IPS DF 19.7 (cell line): Measurements from ENCODE around the gene CHMP6.

ENCODE experiments used
- DNase-seq: peaks from one replicate; pipeline ENCODE4 v3.0.0-alpha.2; 2013; ENCODE audit warnings: low read depth, low spot score

The CHMP6 gene

DNA sequence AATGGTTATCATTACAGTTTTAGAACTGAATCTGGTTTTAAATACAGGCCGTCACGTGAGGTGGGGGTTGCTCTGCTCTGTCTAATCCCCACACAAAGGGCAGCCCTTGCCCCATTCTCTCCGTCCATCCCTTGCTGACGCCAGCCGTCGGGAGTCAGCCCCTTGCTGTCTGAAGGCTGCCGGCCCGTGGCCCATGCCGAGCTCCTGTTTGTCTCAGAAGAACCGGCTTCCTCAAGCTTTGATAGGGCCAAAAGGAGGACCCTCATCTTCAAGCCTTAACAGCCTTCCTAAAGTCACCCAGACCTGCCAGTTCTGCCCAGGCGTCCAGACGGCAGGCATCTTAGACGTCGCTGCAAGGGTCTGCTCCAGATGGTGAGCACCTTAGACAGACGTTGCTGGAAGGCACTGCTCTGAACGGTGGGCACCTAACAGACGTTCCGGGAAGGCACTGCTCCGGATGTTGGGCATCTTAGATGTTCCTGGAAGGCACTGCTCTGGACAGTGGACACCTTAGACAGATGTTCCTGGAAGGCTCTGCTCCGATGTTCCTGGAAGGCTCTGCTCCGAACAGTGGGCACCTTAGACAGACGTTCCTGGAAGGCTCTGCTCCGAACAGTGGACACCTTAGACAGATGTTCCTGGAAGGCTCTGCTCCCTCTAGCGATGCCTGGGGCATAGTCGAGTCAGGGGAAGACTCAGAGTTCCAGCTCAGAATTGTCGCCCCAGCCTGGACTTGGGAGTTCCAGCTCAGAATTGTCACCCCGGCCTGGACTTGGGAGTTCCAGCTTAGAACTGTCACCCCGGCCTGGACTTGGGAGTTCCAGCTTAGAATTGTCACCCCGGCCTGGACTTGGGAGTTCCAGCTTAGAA is 35.1 kb upstream of the CHMP6 start:
- DNase-seq, result no peak

DNA sequence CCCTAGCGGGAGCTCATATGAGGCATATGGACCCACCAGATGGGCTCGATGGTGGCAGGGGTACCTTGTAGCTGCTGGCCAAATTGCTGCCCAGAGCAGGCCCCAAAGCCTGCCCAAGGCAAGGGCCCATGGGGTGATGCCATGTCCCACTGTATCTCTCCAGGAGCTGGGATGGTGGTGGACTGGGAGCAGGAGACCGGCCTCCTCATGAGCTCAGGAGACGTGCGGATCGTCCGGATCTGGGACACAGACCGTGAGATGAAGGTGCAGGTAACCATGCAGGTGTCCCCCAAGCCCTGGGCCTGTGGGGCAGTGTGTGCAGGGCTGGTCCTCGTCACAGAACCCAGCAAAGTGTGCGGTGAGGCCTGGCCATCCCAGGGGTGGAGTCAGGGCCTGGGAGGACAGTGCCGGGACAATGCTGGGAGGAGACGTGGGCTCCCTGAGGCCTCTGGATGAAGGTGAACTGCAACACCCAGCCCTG is 34.1 kb upstream of the CHMP6 start:
- no peak for DNase-seq

DNA sequence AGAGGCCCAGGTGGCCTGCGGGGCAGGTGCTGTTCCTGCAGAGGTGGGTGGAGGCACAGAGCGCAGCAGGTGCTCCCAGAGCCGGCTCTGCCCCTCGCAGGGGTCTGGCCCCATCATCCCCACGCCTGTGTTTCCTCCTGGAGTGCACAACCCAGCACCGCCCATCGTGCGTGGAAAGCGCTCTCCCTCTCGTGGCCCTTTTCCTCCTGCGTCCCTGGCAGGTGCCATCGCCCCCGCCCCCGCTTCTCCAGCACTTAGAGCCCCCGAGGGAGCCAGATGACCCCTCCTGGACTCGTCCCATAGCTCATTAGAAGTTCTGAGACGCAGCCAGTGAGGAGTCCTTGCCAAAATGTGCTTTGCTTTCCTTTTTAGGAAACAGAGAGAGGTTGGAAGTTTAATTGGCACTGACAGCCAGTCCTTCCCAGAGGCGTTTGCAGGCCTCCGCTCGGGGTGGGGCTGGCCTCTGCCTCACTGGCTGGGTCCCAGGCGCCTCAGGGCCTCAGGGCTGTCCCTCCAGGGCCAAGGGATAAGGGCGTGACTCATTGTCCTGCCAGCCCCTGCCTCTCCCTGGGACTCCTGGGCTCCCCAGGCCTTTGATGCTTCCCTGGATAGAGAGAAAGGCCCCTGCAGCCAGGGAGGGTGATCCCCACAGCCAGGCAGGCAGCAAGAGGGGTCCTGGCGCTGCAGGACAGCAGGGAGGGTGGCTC is 32.2 kb upstream of the CHMP6 start:
- no peak for DNase-seq

DNA sequence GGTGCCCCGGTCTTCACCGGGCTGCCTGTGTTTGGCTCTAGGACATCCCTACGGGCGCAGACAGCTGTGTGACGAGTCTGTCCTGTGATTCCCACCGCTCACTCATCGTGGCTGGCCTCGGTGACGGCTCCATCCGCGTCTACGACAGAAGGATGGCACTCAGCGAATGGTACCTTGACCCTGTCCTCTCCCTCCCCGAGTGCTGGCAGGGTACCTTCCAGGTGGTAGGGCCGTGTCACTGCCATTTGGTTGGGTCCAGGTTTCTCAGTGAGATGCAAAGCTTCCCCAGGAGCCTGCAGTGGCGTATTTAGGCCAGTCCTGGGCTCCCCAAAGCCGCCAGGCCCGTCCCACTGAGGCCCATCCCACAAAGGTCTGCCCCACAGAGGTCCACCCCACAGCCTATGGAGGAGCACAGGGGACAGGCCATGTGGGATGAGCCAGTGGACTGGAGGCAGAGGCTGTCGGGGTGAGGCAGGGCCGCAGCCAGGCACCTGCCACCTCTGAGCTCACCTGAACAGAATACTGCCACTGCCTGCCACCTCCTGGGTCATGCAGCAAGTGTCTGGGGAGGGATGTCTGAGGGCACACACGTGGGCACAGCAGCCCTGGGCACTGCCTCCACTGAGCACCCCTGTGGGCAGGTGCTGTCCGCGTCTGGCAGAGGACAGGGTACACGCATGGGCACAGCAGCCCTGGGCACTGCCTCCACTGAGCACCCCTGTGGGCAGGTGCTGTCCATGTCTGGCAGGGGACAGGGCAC is 31.4 kb upstream of the CHMP6 start:
- DNase-seq, result no peak

DNA sequence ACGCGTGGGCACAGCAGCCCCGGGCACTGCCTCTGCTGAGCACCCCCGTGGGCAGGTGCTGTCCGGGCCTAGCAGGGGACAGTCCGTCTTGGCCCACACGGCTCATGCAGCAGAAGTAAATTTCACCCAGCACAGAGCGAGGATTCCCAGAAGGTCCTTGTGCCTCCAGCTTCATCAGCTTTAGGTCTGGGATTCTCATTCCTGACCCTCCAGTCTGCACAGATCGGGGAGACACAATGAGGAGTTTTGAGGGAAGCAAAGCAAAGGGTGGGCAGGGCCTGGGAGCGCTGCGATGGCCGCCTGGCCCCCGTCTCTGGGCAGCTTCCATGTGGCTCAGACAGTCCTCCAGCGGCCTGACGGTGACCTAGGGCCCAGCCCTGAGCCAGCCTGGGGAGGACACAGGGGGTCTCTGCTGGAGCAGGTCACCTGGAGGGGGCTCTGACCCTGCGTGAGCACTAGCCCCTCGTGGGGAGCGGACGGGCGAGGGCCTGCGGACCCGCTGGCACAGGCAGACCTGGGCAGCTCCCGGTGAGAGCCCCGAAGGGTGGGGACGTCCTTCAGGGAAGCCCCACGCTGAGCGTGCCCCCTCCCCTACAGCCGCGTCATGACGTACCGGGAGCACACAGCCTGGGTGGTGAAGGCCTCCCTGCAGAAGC is 30.7 kb upstream of the CHMP6 start:
- no peak for DNase-seq

DNA sequence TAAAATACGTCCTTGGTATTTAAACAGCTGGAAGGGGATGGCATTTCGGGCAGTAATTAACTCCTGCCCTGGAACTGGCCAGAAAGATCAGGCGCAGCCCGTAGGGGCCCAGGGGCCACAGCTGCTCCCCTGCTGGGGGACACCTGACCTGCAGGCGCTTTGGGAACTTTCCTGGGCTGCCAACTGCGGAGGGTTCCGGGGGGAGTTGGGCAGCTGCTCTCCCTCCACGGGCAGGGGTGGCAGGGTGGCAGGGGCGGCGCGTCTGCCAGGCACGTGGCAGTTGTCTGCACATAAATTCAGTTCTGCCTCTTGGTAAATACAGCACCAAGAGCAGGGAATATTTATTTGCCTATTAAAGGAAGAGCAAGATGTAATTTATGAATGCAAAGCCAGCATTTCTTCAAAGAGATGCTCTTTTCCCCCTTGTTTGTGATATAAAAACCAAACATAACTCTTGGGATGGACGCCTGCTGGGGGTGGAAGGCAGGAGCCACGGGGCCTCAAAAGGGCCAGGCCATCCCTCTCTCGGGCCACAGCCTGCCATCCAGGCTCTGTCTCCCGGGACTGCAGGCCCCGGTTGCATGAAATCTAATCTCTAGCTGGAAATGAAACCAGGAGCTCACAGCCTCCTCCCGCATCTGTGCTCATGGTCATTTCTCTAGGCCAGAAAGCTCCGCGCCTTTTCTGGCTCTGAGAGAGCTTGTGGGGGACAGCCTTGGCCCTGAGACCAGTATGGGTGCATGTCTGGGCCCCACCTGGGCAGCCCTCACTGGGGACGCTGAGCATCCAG is 29.9 kb upstream of the CHMP6 start:
- no peak for DNase-seq

DNA sequence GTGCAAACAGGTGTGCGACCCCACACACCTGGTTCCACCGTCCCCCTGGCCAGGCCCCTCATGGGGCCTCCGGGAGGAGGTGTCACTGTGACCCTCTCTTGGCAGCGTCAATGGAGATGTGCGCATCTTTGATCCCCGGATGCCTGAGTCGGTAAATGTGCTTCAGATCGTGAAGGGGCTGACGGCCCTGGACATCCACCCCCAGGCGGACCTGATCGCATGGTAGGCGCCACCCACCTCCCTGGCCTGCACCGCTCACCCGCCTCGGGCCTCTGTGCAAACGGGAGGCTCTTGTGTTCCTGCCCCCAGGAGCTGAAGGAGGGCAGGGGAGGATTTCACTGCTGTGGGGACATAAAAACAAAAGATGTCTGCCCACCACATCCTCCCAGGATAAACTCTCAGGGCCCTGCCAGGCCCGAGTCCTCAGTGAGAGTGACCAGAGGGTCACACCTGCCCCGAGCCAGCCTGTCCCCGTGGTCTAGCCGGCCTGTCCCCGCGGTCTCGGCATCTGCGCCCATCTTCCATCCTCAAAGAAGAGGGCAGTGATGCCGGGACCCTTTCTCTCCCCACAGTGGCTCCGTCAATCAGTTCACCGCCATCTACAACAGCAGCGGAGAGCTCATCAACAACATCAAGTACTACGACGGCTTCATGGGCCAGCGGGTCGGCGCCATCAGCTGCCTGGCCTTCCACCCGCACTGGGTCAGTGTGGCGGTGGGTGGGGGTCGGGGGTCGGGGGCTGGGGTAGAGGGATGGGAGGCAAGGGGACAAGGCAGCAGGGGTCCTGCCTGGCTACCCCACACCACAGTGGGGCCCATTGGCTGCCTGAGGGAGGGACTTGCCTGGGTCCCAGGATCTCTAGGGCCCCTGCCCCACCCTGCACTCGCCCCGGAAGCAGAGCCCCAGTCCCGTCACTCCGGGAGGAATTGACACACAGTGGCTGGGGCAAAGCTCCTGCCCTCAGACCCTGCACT is 29.0 kb upstream of the CHMP6 start:
- DNase-seq, result no peak

DNA sequence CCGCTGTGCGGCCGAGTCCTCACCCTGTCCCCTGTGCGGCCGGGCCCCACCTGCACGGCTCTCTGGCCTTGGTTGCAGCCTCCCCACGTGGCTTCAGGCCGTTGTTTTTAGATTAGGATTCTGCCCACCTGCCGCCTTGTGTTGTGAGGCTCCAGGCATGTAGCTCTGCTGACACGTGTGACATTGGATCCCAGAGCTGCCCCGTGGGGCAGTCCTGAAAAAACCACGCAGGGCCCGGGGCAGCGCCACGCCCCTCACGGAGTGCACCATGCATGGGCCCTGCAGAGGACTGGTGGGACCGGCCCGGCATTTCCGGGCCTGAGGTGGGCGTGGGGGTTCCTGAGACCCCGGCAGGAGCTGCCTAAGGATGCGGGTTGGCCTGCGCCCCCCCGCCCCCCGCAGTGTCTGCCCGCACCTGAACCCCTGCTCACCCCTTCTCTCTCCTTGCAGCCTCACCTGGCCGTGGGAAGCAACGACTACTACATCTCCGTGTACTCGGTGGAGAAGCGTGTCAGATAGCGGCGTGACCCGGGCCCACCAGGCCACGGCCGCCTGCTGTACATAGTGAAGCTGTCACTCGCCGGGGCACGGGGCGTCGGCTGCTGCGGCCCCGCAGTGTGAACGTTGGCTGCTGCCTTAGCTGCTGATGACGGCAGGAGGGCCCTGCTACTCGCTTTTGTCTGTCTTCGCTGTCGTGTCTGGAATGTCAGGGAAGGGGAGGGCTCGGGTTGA is 27.7 kb upstream of the CHMP6 start:
- DNase-seq, result no peak

DNA sequence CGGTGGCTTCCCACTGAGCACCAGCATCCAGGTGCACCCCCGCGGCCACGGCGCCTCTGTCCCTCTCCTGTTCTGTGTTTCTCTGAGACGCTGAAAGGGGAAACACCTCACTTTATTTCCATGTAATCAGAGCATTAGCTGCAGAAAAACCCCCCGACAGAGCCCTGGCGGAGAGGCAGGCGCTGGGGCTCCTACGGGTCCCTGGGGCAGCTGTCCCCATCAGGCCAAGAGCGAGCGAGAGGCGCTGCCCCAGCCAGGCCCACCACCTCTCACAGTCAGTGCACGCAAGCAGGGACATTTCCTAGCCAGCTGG is 27.1 kb upstream of the CHMP6 start:
- DNase-seq, result no peak

DNA sequence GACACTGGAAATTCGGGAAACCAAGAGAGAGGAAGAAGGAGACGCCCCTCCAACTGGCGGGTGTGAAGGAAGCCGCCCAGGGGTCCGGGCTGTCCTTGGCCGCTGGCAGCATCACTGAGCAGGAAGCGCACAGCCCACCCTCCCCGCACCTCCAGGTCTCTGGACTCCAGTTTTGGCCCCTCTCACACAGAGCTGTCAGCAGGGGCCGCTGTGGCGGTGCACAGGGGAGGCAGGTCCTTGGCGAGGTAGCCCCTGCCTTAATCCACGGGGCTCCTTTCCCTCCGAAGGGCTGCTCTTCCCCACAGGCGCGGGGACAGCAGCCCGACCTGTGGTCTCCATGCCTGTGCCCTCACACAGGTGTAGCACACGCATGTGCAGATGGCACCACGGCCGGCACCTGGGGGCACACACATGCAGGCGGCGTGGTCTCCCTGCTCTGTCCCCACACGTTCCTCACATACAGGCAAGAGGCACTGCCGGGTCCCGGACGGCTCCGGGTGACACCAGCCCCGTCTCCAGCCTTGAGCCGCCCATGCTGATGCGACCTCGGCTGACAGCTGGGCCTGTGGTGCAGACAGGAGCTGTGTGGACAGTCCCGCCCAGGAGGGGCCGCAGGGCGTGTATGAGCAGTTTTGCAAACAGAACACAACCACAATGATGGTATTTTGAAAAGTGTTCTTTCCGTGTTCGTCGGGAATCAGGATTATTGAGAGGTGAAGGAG is 26.6 kb upstream of the CHMP6 start:
- DNase-seq, result no peak

DNA sequence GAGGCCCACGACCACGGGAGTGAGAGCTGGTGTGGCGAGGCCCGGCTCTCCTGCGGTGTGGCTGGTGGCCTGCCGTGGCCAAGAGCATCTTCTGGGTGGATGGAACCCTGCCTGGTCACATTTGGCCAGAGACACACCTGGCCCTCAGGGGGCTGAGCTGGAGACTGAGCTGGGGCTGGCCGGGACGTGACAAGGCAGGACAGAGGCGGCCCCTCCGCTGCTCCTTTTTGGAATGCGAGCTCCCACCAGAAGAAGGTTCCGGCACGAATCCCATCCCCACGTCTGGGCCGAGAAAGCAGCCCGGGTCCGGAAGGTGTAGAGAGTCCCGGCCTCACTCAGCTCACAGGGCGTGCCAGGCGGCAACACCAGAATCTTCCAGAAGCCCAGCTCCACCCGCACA is 26.0 kb upstream of the CHMP6 start:
- no peak for DNase-seq

DNA sequence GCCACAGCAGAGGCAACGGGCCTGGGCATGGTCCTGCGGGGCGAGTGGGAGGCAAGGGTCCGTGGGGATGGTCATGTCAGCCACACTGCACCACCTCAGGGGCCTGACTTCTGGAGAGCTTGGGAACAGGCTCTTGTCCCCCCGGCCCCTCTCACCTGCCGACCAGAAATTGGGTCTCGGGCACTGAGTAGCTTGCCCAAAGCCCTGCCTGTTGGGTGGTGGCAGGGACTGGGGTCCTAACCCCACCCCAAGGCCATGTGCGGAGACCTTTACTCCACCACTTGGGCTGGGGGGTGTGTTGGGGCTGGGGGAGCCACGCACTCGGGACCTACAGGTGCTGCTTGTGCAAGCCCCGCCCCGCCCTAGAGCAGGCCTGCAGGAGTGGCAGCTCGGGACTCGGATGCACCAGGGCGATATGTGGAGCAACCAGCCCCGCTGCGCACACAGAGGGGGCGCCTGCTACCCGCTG is 24.2 kb upstream of the CHMP6 start:
- no peak for DNase-seq

DNA sequence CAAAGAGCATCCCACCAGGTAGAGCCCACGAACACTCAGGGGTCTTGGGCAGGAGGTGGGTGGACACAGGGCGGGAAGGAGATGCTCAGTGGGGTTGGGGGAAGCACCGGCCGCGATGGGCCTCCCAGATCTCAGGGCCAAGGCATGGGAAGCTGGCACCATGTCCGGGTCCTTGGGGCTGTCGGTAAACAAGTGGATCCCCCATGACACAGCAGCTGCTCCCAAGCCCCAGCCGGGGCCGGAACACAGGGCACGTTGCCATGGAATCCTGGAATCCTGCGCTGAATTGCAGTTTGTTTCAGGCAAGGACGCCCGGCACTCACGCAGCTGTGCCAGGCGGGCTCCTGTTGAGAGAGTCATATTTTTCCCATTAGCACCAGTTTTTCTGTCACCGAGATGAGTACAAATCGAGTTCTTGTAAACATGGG is 23.0 kb upstream of the CHMP6 start:
- no peak for DNase-seq

DNA sequence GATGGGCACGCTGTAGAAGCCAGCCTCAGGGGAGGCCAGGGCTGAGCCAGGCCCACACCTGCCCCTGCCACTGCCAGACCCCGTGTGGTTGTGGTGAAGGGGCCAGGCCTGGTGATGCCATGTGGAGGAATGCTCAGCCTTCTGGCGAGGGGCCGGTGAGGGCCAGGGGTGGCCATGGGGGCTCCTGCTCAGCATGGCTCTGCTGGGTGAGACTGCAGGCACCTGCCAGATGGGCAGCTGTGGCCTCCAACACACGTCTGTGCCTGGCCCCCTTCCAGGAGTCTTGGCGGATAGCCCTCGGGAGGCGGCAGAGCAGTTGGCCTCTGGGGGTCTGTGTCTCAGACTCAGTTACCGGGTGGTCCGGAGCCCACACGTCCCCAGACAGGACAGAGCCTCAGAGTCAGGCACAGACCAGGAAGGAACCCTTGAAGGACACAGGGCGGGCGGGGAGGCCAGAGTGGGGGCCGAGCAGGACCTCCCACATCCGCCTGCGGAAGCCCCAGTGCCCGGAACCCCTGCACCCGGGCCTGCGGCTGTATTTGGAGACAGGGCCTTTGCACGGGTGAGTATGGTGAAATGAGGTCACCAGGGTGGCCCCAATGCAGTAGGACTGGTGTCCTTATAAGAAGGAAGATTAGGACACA is 22.5 kb upstream of the CHMP6 start:
- no peak for DNase-seq

DNA sequence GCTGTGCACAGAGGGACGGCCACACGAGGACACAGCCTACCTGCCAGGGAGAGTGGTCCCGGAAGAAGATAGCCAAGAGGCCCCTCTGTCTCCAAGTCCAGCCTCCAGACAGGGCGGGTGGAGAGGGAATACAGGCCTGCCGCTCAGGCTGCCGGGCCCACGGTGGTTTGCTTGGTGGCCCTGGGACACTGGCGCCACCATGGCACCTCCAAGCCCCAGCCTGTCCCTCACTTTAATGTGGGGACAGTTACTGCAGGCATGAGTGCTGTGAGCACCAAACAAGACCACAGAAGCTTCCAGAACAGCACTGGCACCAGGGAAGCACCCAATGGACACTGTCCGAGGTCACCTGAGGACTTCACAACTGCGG is 22.0 kb upstream of the CHMP6 start:
- DNase-seq, result no peak

DNA sequence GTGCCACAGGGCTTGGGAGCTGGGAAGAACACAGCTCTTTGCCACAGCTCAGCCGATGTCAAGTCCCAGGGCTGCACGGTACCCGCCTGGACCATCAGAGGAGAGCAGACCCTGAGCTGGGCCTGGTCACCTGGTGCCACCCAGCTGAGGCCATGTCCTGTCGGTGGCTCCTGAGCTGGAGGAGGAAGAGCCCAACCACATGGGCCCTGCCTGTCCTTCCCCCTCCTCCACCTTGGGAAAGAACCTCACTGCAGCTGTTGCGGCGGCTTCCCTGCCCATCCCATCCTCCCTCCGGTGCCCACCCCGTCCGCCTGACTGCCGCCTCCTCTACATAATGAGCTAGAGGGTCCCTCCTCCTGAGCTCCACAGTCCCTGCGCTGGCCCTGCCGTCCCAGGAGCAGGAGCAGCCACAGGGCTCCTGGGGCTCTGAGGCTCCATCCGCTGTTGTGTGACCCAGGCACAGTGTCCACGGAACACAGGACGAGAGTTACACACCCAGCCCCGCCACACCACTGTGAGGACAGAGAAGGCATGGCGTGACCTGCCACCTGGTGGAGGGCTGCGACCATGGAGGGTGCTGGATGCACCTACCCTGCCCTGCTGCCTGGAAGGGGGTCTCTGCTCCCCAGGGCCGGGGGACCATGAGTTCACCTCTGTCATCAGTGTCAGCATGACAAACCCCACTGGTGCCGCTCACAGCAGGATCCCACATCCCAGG is 21.4 kb upstream of the CHMP6 start:
- no peak for DNase-seq
